WI38 (cell line): ENCODE measurements around the gene TRPV4.
A peak's percentile ranks its signal among the peaks of the same experiment; 100 is the strongest.

Source experiments
- H3K4me3 ChIP-seq: 2 replicates; pipeline ENCODE4 v1.5.1; 2011; ENCODE audit warnings: low read depth, mild to moderate bottlenecking, control low read depth, low read length
- CTCF ChIP-seq: IDR thresholded peaks from 2 replicates; pipeline ENCODE4 v1.5.1; 2012; ENCODE audit warnings: low read depth, mild to moderate bottlenecking, control low read depth, low read length

The TRPV4 gene

GRCh38 chr12:109841356-109841755 lies 8.2 kb upstream of the TRPV4 start:
- H3K4me3 ChIP-seq: no peak overlapping the region
- no peak for TF ChIP-seq CTCF

GRCh38 chr12:109840305-109841074 lies 7.3 kb upstream of the TRPV4 start:
- H3K4me3 ChIP-seq: no peak overlapping the region
- TF ChIP-seq CTCF: no peak

- no peak overlapping the region for H3K4me3 ChIP-seq
- no peak for TF ChIP-seq CTCF
These were observed 6.2 kb upstream of the TRPV4 start for GRCh38 chr12:109839444-109839843.

- no peak for TF ChIP-seq CTCF
- no peak overlapping the region for H3K4me3 ChIP-seq
These were observed 3.7 kb upstream of the TRPV4 start for GRCh38 chr12:109836916-109837315.

GRCh38 chr12:109835827-109836226 lies 2.6 kb upstream of the TRPV4 start:
- TF ChIP-seq CTCF: no peak
- no peak overlapping the region for H3K4me3 ChIP-seq

GRCh38 chr12:109832541-109833306 lies 474 bp downstream of the TRPV4 start:
- H3K4me3 ChIP-seq: peak overlapping the region; percentile 54
- TF ChIP-seq CTCF: no peak

- TF ChIP-seq CTCF: no peak
- H3K4me3 ChIP-seq: no peak overlapping the region
These were observed 1.3 kb downstream of the TRPV4 start for GRCh38 chr12:109831929-109832328.
